Endothelial cell of umbilical vein (primary cell): ENCODE measurements around the gene OR2B6. TPM values are rescaled to one million over a fixed set of nuclear protein-coding genes. Genes with fewer than 3 reads are reported as not detected.

ENCODE experiments used
- BruUV-seq: library from RNA; stranded (reverse); fragments of 400-500 nt; replicated peaks from 2 replicates; lab custom pipeline; 2021; lab: Mats Ljungman, UMichigan
- CTCF ChIA-PET: fragments of 300-600, 350-600 bp; sonication (Branson Sonifier 250); formaldehyde crosslinking; loops from one replicate; lab custom pipeline; 2021; ENCODE audit warnings: antibody characterized with exemption, inconsistent platforms; lab: Charles Lee
- POLR2A ChIA-PET: fragments of 300-600, 350-600 bp; sonication (Branson Sonifier 250); formaldehyde crosslinking; loops from one replicate; lab custom pipeline; 2021; ENCODE audit warnings: antibody characterized with exemption, inconsistent platforms; lab: Charles Lee
- DNase-seq: peaks from one replicate; pipeline ENCODE4 v3.0.0-alpha.2; 2011; ENCODE audit warnings: low read depth, low spot score
- FAIRE-seq: peaks from 2 replicates; lab custom pipeline; 2011; peaks lifted over from hg19 to GRCh38; lab: Jason Lieb, UNC
- H2AFZ ChIP-seq: 2 replicates; pipeline ENCODE4 v1.6.0; 2012; ENCODE audit warnings: low read depth, low read length, control low read depth, inconsistent platforms
- H3K27ac ChIP-seq: 2 replicates; pipeline ENCODE4 v1.5.1; 2011; ENCODE audit warnings: low read depth, mild to moderate bottlenecking, control low read depth, low read length, moderate library complexity; ENCODE audit not compliant: insufficient read depth
- H3K27me3 ChIP-seq, 2 experiments: 2 replicates each; pipeline versions ENCODE4 v1.6.0 to v1.6.1; 2011; ENCODE audit warnings: low read length in 2 of 2, mixed read lengths in 1 of 2; ENCODE audit not compliant: control insufficient read depth in 2 of 2, insufficient read depth in 2 of 2
- H3K36me3 ChIP-seq, 2 experiments: 2 replicates in 1 of 2; 3 replicates in 1 of 2; pipeline ENCODE4 v1.5.1; 2011; ENCODE audit warnings: low read length in 2 of 2, mild to moderate bottlenecking in 1 of 2, moderate library complexity in 1 of 2; ENCODE audit not compliant: control insufficient read depth in 2 of 2, insufficient read depth in 2 of 2; ENCODE audit errors: extremely low read depth in 1 of 2
- H3K4me1 ChIP-seq: 3 replicates; pipeline ENCODE4 v1.5.1; 2011; ENCODE audit warnings: mild to moderate bottlenecking, low read length; ENCODE audit not compliant: control insufficient read depth, insufficient read depth; ENCODE audit errors: extremely low read depth
- H3K4me2 ChIP-seq: 2 replicates; pipeline ENCODE4 v1.6.1; 2011; ENCODE audit warnings: low read length, control low read depth, mixed read lengths; ENCODE audit not compliant: insufficient read depth
- H3K4me3 ChIP-seq, 3 experiments: fragments of 200-600 bp in 1 of 3; sonication (generic), shearing (Covaris generic) in 1 of 3; replicated peaks in 1 of 3; 2 replicates each; pipeline ENCODE4 v1.5.1; 2011 to 2016; ENCODE audit warnings: control low read depth in 3 of 3, low read length in 3 of 3, mild to moderate bottlenecking in 2 of 3, inconsistent platforms in 1 of 3, low read depth in 1 of 3, moderate library complexity in 1 of 3; ENCODE audit not compliant: insufficient read depth in 1 of 3
- H3K79me2 ChIP-seq: 2 replicates; pipeline ENCODE4 v1.6.0; 2012; ENCODE audit warnings: low read length, inconsistent platforms; ENCODE audit not compliant: control insufficient read depth, insufficient read depth
- H3K9ac ChIP-seq: replicated peaks from 2 replicates; pipeline ENCODE3; 2011; ENCODE audit warnings: low read length, control low read depth; ENCODE audit not compliant: insufficient read depth; ENCODE audit errors: extremely low read depth
- H3K9me1 ChIP-seq: replicated peaks from 3 replicates; pipeline ENCODE4 v1.6.0; 2011; ENCODE audit warnings: mild to moderate bottlenecking, low read length; ENCODE audit not compliant: control insufficient read depth, insufficient read depth; ENCODE audit errors: extremely low read depth
- H3K9me3 ChIP-seq: replicated peaks from 2 replicates; pipeline ENCODE4 v1.5.1; 2012; ENCODE audit warnings: low read length, inconsistent platforms; ENCODE audit not compliant: control insufficient read depth, insufficient read depth
- H4K20me1 ChIP-seq: replicated peaks from 2 replicates; pipeline ENCODE3; 2011; ENCODE audit warnings: mild to moderate bottlenecking, low read length; ENCODE audit not compliant: control insufficient read depth, insufficient read depth; ENCODE audit errors: extremely low read depth
- EZH2 ChIP-seq: IDR thresholded peaks from 2 replicates; pipeline ENCODE4 v1.6.1; 2012; ENCODE audit warnings: borderline replicate concordance, low read depth, mild to moderate bottlenecking, moderate library complexity, low read length, inconsistent platforms; ENCODE audit not compliant: severe bottlenecking
- FOS ChIP-seq: IDR thresholded peaks from 2 replicates; pipeline ENCODE4 v1.6.1; 2011; ENCODE audit warnings: mild to moderate bottlenecking, low read length, moderate library complexity, borderline replicate concordance; ENCODE audit not compliant: insufficient read depth
- GATA2 ChIP-seq: IDR thresholded peaks from 2 replicates; pipeline ENCODE4 v1.7.0; 2011; ENCODE audit warnings: low read depth, mild to moderate bottlenecking, moderate library complexity, mixed read lengths, low read length; ENCODE audit not compliant: insufficient read length, insufficient read depth
- JUN ChIP-seq: IDR thresholded peaks from 2 replicates; pipeline ENCODE4 v1.6.1; 2011; ENCODE audit warnings: borderline replicate concordance, low read depth; ENCODE audit not compliant: insufficient read length, insufficient read depth
- MAX ChIP-seq: IDR thresholded peaks from 2 replicates; pipeline ENCODE4 v1.6.1; 2011; ENCODE audit not compliant: insufficient read depth, insufficient read length
- MYC ChIP-seq: IDR thresholded peaks from one replicate; pipeline ENCODE4 v1.6.1; 2011; ENCODE audit warnings: mild to moderate bottlenecking, low read depth, low read length
- POLR2A ChIP-seq: IDR thresholded peaks from 2 replicates; pipeline ENCODE4 v1.6.1; 2012; ENCODE audit warnings: low read depth, mild to moderate bottlenecking, control low read depth, low read length
- POLR2AphosphoS5 ChIP-seq: IDR thresholded peaks from 2 replicates; pipeline ENCODE4 v1.6.1; 2012; ENCODE audit warnings: low read depth, mild to moderate bottlenecking, control low read depth, low read length, moderate library complexity; ENCODE audit not compliant: insufficient read depth
- dilution Hi-C: fragments of 300-500 bp; cut with MboI; formaldehyde crosslinking; loops from one replicate; pipeline ENCODE4 v1.15.0; 2019; ENCODE audit warnings: low sequenced_read_pairs; ENCODE audit not compliant: extremely low pct_ligation_motif_present
- intact Hi-C: fragments of 100-400 bp; cut with micrococcal nuclease; formaldehyde crosslinking; loops from one replicate; pipeline ENCODE4 v1.10.0; 2022
- polyA plus RNA-seq, 4 experiments: library from polyadenylated mRNA; depleted of rRNA in 3 of 4; stranded (reverse) in 3 of 4; unstranded in 1 of 4; fragments of >200 nt; gene quantifications; 2 replicates each; pipeline versions ENCODE4 v1.2.1 to v1.2.3, GENCODE V29; 2011 to 2012; ENCODE audit warnings: missing spikeins in 1 of 4
- total RNA-seq: library from RNA; stranded (reverse); gene quantifications from 2 replicates; pipeline ENCODE4 v1.2.3, GENCODE V29; 2021
- TF ChIP-seq, protein P1 (sequence below), 2 donors: IDR thresholded peaks; 1 replicate in 1 of 2; 2 replicates in 1 of 2; pipeline ENCODE4 v1.5.1; 2011; ENCODE audit warnings: low read length in 2 of 2, mild to moderate bottlenecking in 2 of 2, moderate library complexity in 2 of 2, control low read depth in 1 of 2, inconsistent platforms in 1 of 2, low read depth in 1 of 2; ENCODE audit not compliant: insufficient read depth in 1 of 2; ENCODE audit errors: extremely low read depth in 1 of 2

The OR2B6 gene
- total and polyA plus RNA-seq, 2 donors (not counting 3 experiments of a cell fraction or from before 2014, with no cell fraction given), result not detected

GRCh38 chr6:27962506-27962905 lies 5.5 kb downstream of the OR2B6 start:
- DNase-seq (no peak), FAIRE-seq (no peak)
- POLR2A ChIA-PET, result interaction anchor here (0.5 kb wide), 1 partner anchor 8 kb away, joined by 3 read pairs; no protein-coding TSS in a partner anchor
- no peak overlapping the region for H3K4me2 ChIP-seq
- H3K27me3 ChIP-seq, result peaks cover 0 to 1% of the 10 kb centered on the region in 2 experiments
- TF ChIP-seq EZH2, result no peak
- TF ChIP-seq, protein P1, sequence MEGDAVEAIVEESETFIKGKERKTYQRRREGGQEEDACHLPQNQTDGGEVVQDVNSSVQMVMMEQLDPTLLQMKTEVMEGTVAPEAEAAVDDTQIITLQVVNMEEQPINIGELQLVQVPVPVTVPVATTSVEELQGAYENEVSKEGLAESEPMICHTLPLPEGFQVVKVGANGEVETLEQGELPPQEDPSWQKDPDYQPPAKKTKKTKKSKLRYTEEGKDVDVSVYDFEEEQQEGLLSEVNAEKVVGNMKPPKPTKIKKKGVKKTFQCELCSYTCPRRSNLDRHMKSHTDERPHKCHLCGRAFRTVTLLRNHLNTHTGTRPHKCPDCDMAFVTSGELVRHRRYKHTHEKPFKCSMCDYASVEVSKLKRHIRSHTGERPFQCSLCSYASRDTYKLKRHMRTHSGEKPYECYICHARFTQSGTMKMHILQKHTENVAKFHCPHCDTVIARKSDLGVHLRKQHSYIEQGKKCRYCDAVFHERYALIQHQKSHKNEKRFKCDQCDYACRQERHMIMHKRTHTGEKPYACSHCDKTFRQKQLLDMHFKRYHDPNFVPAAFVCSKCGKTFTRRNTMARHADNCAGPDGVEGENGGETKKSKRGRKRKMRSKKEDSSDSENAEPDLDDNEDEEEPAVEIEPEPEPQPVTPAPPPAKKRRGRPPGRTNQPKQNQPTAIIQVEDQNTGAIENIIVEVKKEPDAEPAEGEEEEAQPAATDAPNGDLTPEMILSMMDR (IDR thresholded peaks at IDR 0.05; ENCODE audit: extremely low read depth in 1 of 2, insufficient read depth in 1 of 2, low read depth in 1 of 2, low read length in 2 of 2), result no peak
- TF ChIP-seq FOS, result no peak
- no peak for TF ChIP-seq MAX
- TF ChIP-seq GATA2, result no peak
- TF ChIP-seq POLR2AphosphoS5, result no peak
- TF ChIP-seq JUN, result no peak
- TF ChIP-seq MYC, result no peak
- no peak for TF ChIP-seq POLR2A
- no peaks in the 10 kb centered on the region for H3K79me2 ChIP-seq
- H3K9me3 ChIP-seq, result no peaks in the 10 kb centered on the region
- intact Hi-C loops (no loop called here), dilution Hi-C loops (no loop called here)
- H4K20me1 ChIP-seq, result no peaks in the 10 kb centered on the region
- H3K9ac ChIP-seq, result no peak overlapping the region
- CTCF ChIA-PET, result no interaction called here
- H3K9me1 ChIP-seq, result no peaks in the 10 kb centered on the region
- H3K4me3 ChIP-seq, result no peak overlapping the region
- no peaks in the 10 kb centered on the region for H3K4me1 ChIP-seq
- H2AFZ ChIP-seq, result no peak overlapping the region
- H3K27ac ChIP-seq, result no peak overlapping the region
- no TSS peak for BruUV-seq
- H3K36me3 ChIP-seq, result no peaks in the 10 kb centered on the region
